ENCODE data around the gene PPP6R2. TPM values are rescaled to one million over a fixed set of nuclear protein-coding genes. Genes with fewer than 3 reads are reported as not detected.
A peak's percentile ranks its signal among the peaks of the same experiment; 100 is the strongest.

Gene PPP6R2
- total RNA-seq, 2 experiments from 2014 or later: 62.3 to 64.5 TPM

GRCh38 chr22:50475652-50476002 is 132.5 kb downstream of the PPP6R2 start:
- no TSS peak for BruUV-seq (replicated peaks)
- TF ChIP-seq, protein P1, sequence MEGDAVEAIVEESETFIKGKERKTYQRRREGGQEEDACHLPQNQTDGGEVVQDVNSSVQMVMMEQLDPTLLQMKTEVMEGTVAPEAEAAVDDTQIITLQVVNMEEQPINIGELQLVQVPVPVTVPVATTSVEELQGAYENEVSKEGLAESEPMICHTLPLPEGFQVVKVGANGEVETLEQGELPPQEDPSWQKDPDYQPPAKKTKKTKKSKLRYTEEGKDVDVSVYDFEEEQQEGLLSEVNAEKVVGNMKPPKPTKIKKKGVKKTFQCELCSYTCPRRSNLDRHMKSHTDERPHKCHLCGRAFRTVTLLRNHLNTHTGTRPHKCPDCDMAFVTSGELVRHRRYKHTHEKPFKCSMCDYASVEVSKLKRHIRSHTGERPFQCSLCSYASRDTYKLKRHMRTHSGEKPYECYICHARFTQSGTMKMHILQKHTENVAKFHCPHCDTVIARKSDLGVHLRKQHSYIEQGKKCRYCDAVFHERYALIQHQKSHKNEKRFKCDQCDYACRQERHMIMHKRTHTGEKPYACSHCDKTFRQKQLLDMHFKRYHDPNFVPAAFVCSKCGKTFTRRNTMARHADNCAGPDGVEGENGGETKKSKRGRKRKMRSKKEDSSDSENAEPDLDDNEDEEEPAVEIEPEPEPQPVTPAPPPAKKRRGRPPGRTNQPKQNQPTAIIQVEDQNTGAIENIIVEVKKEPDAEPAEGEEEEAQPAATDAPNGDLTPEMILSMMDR (conservative IDR thresholded peaks at IDR 0.05; ENCODE audit: low read length): no peak
- TF ChIP-seq EZH2phosphoT487 (IDR thresholded peaks at IDR 0.05; ENCODE audit: borderline replicate concordance, low read depth, low read length): no peak
- intact Hi-C loops (cut with micrococcal nuclease; ENCODE audit: unreplicated experiment): loop anchor here (2.0 to 10.0 kb wide), 2 partner anchors 31 to 231 kb away; partner anchors contain the start of genes LMF2 and TUBGCP6

GRCh38 chr22:50476868-50477267 is 133.7 kb downstream of the PPP6R2 start:
- H3K36me3 ChIP-seq (ENCODE audit: insufficient read depth, low read length): peaks cover 11% of the 10 kb centered on the region; the same call in 1 of the 2 replicates
- CTCF ChIA-PET (ENCODE audit: unreplicated experiment): no interaction called here
- H4K20me1 ChIP-seq (ENCODE audit: insufficient read depth, low read length): peaks cover 6% of the 10 kb centered on the region; the same call in 1 of the 2 replicates
- no peak overlapping the region for H2AFZ ChIP-seq (ENCODE audit: low read length)
- POLR2A ChIA-PET: no interaction called here
- H3K4me2 ChIP-seq (ENCODE audit: low read length): no peak overlapping the region
- intact Hi-C loops (cut with micrococcal nuclease; ENCODE audit: unreplicated experiment): loop anchor here (10.0 kb wide), 1 partner anchor 232 kb away; the partner anchor contains the start of gene TUBGCP6
- H3K9me3 ChIP-seq (ENCODE audit: low read length): no peaks in the 10 kb centered on the region
- peaks cover 27% of the 10 kb centered on the region for H3K4me1 ChIP-seq (ENCODE audit: insufficient read depth, low read length, poor library complexity, severe bottlenecking)
- no TSS peak for BruUV-seq (replicated peaks)
- TF ChIP-seq EZH2phosphoT487 (IDR thresholded peaks at IDR 0.05; ENCODE audit: borderline replicate concordance, low read depth, low read length): no peak
- TF ChIP-seq, protein P1 (conservative IDR thresholded peaks at IDR 0.05; ENCODE audit: low read length): no peak
- H3K4me3 ChIP-seq (ENCODE audit: low read depth, low read length, poor library complexity, severe bottlenecking): no peak overlapping the region
- peaks cover 28% of the 10 kb centered on the region for H3K79me2 ChIP-seq (ENCODE audit: insufficient read depth, low read depth, low read length)
- no peak overlapping the region for H3K27ac ChIP-seq (ENCODE audit: low read depth, low read length, poor library complexity, severe bottlenecking)
- H3K9me2 ChIP-seq (ENCODE audit: insufficient read depth, low read length): no peaks in the 10 kb centered on the region
- no peak for DNase-seq (ENCODE audit: low spot score)

More at GRCh38 chr22:50475652-50476002, 132.5 kb downstream of the PPP6R2 start:
- ChIA-PET CTCF (ENCODE audit: unreplicated experiment) (no interaction called here), POLR2A (no interaction called here)
- peaks cover 16% of the 10 kb centered on the region; the same call in 1 of the 2 replicates for H3K36me3 ChIP-seq (ENCODE audit: insufficient read depth, low read length)
- peak overlapping the region; percentile 83 for H3K4me2 ChIP-seq (ENCODE audit: low read length)
- H3K4me1 ChIP-seq (ENCODE audit: insufficient read depth, low read length, poor library complexity, severe bottlenecking): peaks cover 39% of the 10 kb centered on the region
- peak overlapping the region; percentile 96 for H3K4me3 ChIP-seq (ENCODE audit: low read depth, low read length, poor library complexity, severe bottlenecking)
- H3K9me2 ChIP-seq (ENCODE audit: insufficient read depth, low read length): no peaks in the 10 kb centered on the region
- H3K9me3 ChIP-seq (ENCODE audit: low read length): no peaks in the 10 kb centered on the region
- H3K27ac ChIP-seq (ENCODE audit: low read depth, low read length, poor library complexity, severe bottlenecking): no peak overlapping the region
- H2AFZ ChIP-seq (ENCODE audit: low read length): peak overlapping the region; percentile 59; the same call in 1 of the 2 replicates
- peaks cover 6% of the 10 kb centered on the region; the same call in 1 of the 2 replicates for H4K20me1 ChIP-seq (ENCODE audit: insufficient read depth, low read length)
- DNase-seq (ENCODE audit: low spot score): no peak
- peaks cover 36% of the 10 kb centered on the region for H3K79me2 ChIP-seq (ENCODE audit: insufficient read depth, low read depth, low read length)

GRCh38 chr22:50477923-50478322 is 134.8 kb downstream of the PPP6R2 start:
- Histone ChIP-seq H3K4me2 (ENCODE audit: low read length) (no peak overlapping the region), H4K20me1 (ENCODE audit: insufficient read depth, low read length) (peaks cover 6% of the 10 kb centered on the region; the same call in 1 of the 2 replicates), H3K4me1 (ENCODE audit: insufficient read depth, low read length, poor library complexity, severe bottlenecking) (peaks cover 16% of the 10 kb centered on the region), H3K9me3 (ENCODE audit: low read length) (no peaks in the 10 kb centered on the region), H3K27ac (ENCODE audit: low read depth, low read length, poor library complexity, severe bottlenecking) (no peak overlapping the region), H3K9me2 (ENCODE audit: insufficient read depth, low read length) (no peaks in the 10 kb centered on the region), H3K79me2 (ENCODE audit: insufficient read depth, low read depth, low read length) (peaks cover 17% of the 10 kb centered on the region), H3K4me3 (ENCODE audit: low read depth, low read length, poor library complexity, severe bottlenecking) (no peak overlapping the region), H3K36me3 (ENCODE audit: insufficient read depth, low read length) (peaks cover under 1% of the 10 kb centered on the region; the same call in 1 of the 2 replicates), H2AFZ (ENCODE audit: low read length) (no peak overlapping the region)
- BruUV-seq (replicated peaks): no TSS peak
- ChIA-PET CTCF (ENCODE audit: unreplicated experiment) (no interaction called here), POLR2A (no interaction called here)
- TF ChIP-seq, protein P1 (conservative IDR thresholded peaks at IDR 0.05; ENCODE audit: low read length): no peak
- TF ChIP-seq EZH2phosphoT487 (IDR thresholded peaks at IDR 0.05; ENCODE audit: borderline replicate concordance, low read depth, low read length): no peak
- intact Hi-C loops (cut with micrococcal nuclease; ENCODE audit: unreplicated experiment): loop anchor here (10.0 kb wide), 1 partner anchor 233 kb away; the partner anchor contains the start of gene TUBGCP6
- no peak for DNase-seq (ENCODE audit: low spot score)
